ENCODE measurements around the gene CYSLTR2.

GRCh38 chr13:48615049-48615448 lies 38.7 kb upstream of the CYSLTR2 start:
- no peak for TF ChIP-seq EZH2 (IDR thresholded peaks at IDR 0.05; ENCODE audit: borderline replicate concordance, insufficient read depth, low read depth, low read length, poor library complexity, severe bottlenecking)
- no peak for TF ChIP-seq CTCF (IDR thresholded peaks at IDR 0.05)

All from B cell (primary cell).